ENCODE data around the gene SLC22A16.
"Not testable (repeated sequence)": the region's sequence is repeated elsewhere in the genome, so short reads cannot be mapped to it uniquely, and the experiment has no call there.

The SLC22A16 gene, protein sequence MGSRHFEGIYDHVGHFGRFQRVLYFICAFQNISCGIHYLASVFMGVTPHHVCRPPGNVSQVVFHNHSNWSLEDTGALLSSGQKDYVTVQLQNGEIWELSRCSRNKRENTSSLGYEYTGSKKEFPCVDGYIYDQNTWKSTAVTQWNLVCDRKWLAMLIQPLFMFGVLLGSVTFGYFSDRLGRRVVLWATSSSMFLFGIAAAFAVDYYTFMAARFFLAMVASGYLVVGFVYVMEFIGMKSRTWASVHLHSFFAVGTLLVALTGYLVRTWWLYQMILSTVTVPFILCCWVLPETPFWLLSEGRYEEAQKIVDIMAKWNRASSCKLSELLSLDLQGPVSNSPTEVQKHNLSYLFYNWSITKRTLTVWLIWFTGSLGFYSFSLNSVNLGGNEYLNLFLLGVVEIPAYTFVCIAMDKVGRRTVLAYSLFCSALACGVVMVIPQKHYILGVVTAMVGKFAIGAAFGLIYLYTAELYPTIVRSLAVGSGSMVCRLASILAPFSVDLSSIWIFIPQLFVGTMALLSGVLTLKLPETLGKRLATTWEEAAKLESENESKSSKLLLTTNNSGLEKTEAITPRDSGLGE

DNA sequence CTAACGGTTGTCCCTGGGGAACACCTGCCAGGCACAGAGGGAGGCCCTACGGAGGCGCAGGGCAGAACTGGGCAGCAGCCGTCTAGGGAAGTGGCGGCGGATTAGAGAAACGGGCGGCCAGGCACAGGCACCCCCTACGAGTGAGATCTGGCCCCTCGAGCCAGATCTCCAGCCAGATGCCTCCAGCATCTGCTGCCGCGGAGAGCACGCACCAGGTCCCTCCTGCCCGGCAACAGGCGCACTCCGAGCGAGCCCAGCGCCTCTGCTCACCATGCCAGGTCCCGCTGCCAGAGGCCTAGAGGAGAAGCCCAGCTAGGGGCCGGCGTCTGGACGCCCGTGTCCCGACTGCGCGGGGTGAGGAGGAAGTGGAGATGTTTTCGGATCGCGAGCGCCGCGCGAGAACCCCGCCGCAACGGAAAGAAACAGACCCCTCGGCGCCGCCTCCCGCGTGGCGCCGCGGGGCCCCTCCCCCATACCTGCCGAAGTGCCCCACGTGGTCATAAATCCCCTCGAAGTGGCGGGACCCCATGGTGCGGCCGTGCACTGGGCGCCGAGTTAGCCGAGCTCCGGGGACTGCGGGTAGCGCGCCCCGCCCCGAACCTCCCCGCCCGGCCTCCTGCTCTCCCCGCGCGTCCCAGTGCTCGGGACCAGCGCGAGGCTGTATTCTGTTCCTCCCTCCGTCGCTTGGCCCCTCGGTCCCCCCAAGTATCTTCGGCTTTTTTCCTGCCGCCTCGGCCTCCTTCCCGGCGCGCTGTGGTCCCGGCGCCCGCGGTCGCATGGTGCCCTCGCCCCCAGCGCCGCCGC lies at the start of gene SLC22A16:
SLC22A16 (minus strand) TSS at position 568 of the 804 bp plus-strand sequence; CDS start at position 529, 39 bp downstream.
- in situ Hi-C loops (cut with MboI; ENCODE audit: low sequenced_read_pairs) = no loop called here

DNA sequence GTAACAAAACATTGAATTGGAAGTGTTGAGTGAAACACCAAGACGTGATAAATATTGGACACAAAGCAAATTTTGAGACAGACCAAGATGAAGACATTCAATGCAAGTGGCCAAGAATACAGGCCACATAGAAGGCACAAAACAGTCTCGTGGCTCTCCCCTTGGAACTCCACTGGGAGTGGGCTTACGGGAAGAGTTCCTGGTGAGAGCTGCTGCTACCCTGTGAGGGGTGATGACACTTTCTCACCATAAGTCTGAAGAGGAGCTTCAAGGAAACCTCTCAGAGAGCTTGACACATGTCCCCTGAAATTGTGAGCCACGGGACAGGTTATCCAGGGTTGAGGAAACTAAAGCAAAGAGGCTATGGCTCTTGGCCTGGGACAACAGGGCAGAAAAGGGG lies 48.6 kb upstream of the SLC22A16 start:
- in situ Hi-C loops (cut with MboI; ENCODE audit: low sequenced_read_pairs) = loop anchor here (25.0 kb wide), 2 partner anchors 687 to 1512 kb away; no protein-coding TSS in a partner anchor

GRCh38 chr6:110524305-110524704 lies 47.9 kb upstream of the SLC22A16 start:
- in situ Hi-C loops (cut with MboI; ENCODE audit: low sequenced_read_pairs) = no loop called here

DNA sequence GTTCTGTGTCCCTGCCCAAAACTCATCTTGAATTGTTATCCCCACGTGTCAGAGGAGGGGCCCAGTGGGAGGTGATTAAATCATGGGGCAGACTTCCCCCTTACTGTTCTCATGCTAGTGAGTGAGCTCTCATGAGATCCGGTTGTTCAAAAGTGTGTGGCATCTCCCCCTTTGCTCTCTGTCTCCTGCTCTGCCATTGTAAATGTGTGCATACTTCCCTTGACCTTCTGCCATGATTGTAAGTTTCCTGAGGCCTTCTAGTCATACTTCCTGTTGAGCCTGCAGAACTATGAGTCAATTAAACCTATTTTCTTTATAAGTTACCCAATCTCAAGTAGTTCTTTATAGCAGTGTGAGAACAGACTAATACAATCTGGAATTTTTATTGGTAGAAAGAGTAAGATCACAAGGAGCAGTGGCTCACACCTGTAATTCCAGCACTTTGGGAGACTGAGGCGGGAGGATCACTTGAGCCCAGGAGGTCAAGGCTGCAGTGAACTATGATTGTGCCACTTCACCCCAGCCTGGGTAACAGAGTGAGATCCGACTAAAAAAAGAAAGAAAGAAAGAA lies 47.1 kb upstream of the SLC22A16 start:
- in situ Hi-C loops (cut with MboI; ENCODE audit: low sequenced_read_pairs) = no loop called here

- in situ Hi-C loops (cut with MboI; ENCODE audit: low sequenced_read_pairs) = no loop called here
These were observed 46.0 kb upstream of the SLC22A16 start for GRCh38 chr6:110522427-110522826.

- in situ Hi-C loops (cut with MboI; ENCODE audit: low sequenced_read_pairs) = no loop called here
These were observed 44.7 kb upstream of the SLC22A16 start for GRCh38 chr6:110520992-110521543.

DNA sequence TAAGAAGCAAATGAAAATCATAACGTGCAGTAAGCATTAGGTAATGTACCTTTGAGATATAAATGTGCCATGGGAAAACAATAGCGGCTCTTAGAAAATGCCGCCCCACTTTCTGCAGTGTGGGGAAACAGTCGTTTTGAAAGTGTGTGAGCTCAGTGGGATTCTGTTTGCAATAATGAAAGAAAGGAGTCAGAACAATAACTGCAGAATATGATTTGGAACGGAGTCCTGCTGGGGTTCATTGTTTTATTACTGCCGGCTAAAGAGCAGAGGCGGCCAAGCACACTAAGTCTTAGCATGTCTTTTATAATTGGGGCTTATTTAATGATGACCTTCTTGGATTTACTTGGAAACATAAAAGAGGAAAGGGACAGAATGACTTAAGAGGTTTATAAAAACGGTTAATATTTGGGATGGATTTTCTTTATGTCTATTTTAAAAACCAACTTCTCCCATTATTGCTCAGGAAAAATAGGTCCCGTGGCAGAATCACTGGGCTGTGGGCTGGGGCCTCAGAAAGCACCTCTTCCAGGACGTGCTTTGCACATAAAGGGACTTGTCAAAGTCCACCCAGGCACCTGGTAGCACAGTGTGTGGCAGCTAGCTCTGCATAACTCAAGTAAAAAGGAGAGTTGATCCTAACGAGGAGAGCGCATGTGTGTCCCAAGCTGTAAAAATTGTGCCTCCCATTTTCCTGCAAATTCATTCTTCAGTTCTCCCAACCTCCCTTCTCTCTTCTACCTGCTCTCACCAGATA lies 44.0 kb upstream of the SLC22A16 start:
- in situ Hi-C loops (cut with MboI; ENCODE audit: low sequenced_read_pairs) = no loop called here

- in situ Hi-C loops (cut with MboI; ENCODE audit: low sequenced_read_pairs) = no loop called here
These were observed 41.3 kb upstream of the SLC22A16 start for GRCh38 chr6:110517601-110518281.

DNA sequence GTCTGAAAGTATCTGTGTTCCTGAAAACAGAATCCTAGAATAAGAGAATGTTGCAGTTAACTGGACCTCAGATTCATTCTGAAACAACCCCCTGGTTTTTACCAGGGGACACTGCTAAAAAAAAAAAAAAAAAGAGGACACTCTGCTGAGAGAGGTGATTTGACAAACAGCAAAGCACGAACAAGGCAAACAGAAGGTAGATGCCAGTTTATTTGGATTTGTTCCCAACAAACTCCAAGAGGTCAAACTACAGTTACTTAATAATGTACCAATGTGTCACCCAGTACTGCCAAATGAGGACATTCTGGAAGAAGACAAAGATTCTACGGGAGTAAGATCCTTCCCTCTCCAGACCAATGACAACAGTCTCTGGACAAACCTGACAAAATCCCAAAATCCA lies 40.6 kb upstream of the SLC22A16 start:
- in situ Hi-C loops (cut with MboI; ENCODE audit: low sequenced_read_pairs) = no loop called here

GRCh38 chr6:110514818-110515217 lies 38.4 kb upstream of the SLC22A16 start:
- in situ Hi-C loops (cut with MboI; ENCODE audit: low sequenced_read_pairs) = no loop called here

- in situ Hi-C loops (cut with MboI; ENCODE audit: low sequenced_read_pairs) = no loop called here
These were observed 36.6 kb upstream of the SLC22A16 start for GRCh38 chr6:110512991-110513390.

- in situ Hi-C loops (cut with MboI; ENCODE audit: low sequenced_read_pairs) = not testable (repeated sequence)
These were observed 36.1 kb upstream of the SLC22A16 start for GRCh38 chr6:110512549-110512948.

GRCh38 chr6:110511401-110511800 lies 35.0 kb upstream of the SLC22A16 start:
- in situ Hi-C loops (cut with MboI; ENCODE audit: low sequenced_read_pairs) = no loop called here

GRCh38 chr6:110509617-110510241 lies 33.3 kb upstream of the SLC22A16 start:
- in situ Hi-C loops (cut with MboI; ENCODE audit: low sequenced_read_pairs) = no loop called here

- in situ Hi-C loops (cut with MboI; ENCODE audit: low sequenced_read_pairs) = not testable (repeated sequence)
These were observed 28.5 kb upstream of the SLC22A16 start for GRCh38 chr6:110504891-110505290.

DNA sequence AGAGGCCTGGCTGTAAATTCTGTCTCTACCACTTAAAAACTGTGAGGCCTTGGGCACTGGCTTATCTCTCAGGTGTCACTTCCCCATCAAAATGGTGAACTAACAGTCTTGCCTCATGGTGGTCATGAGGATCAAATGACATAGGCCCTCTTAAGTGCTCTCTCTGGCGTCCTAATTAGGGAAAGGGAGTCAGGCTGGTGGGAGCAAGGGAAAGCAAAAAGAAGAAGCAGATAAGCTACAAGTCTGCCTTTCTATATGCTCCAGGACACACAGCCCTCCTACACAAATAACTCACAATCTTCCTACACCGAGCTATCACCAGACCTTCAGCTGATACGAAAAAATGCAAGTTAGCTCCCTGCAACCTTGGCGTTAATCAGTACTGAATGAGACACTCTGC lies 19.5 kb upstream of the SLC22A16 start:
- in situ Hi-C loops (cut with MboI; ENCODE audit: low sequenced_read_pairs) = no loop called here

GRCh38 chr6:110493253-110493800 lies 16.9 kb upstream of the SLC22A16 start:
- in situ Hi-C loops (cut with MboI; ENCODE audit: low sequenced_read_pairs) = no loop called here

DNA sequence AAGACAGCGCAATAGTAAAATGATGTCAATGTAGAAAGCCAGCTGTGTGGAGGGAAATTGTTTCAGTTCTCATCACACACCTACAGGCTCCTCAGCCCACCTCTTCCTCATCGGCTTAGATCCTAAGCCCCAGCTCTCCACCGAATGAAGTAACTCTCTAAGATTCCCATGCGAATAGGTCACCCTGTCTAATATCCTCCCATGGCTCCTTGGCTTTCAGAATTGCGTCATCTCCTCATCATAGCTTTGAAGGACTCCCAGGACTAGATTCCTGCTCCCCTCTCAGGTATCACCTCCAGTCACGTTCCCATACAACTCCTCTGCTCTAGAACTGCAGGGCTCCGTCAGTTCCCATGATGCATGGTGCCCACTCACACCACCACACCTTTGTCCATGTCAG lies 16.2 kb upstream of the SLC22A16 start:
- in situ Hi-C loops (cut with MboI; ENCODE audit: low sequenced_read_pairs) = no loop called here

Measured in HL-60/S4 (cell line).